HG03196 (cell line): ENCODE measurements around the gene CYTH4.
"Not testable (repeated sequence)": the region's sequence is repeated elsewhere in the genome, so short reads cannot be mapped to it uniquely, and the experiment has no call there.

ENCODE experiments used
- ATAC-seq: cut with Tn5 transposase; IDR thresholded peaks from one replicate; pipeline ENCODE4 v1.9.1; 2021; ENCODE audit not compliant: unreplicated experiment

Gene CYTH4

GRCh38 chr22:37326726-37327125 lies 44.4 kb downstream of the CYTH4 start:
- ATAC-seq, result no peak

GRCh38 chr22:37328017-37328416 lies 45.7 kb downstream of the CYTH4 start:
- ATAC-seq, result no peak

- ATAC-seq, result not testable (repeated sequence)
Measured at GRCh38 chr22:37328538-37329237, 46.4 kb downstream of the CYTH4 start.

GRCh38 chr22:37329238-37330140 lies 47.2 kb downstream of the CYTH4 start:
- ATAC-seq, result no peak

- no peak for ATAC-seq
Measured at GRCh38 chr22:37330200-37331033, 48.1 kb downstream of the CYTH4 start.

GRCh38 chr22:37331034-37331428 lies 48.7 kb downstream of the CYTH4 start:
- ATAC-seq, result no peak

- ATAC-seq, result no peak
Measured at GRCh38 chr22:37331856-37332536, 49.7 kb downstream of the CYTH4 start.

GRCh38 chr22:37333724-37334460 lies 51.6 kb downstream of the CYTH4 start:
- ATAC-seq, result no peak

- no peak for ATAC-seq
Measured at GRCh38 chr22:37334461-37334858, 52.2 kb downstream of the CYTH4 start.

- ATAC-seq, result no peak
Measured at GRCh38 chr22:37334859-37335805, 52.8 kb downstream of the CYTH4 start.

- ATAC-seq, result no peak
Measured at GRCh38 chr22:37335806-37336199, 53.5 kb downstream of the CYTH4 start.

GRCh38 chr22:37336579-37336978 lies 54.3 kb downstream of the CYTH4 start:
- ATAC-seq, result no peak

GRCh38 chr22:37337204-37337943 lies 55.1 kb downstream of the CYTH4 start:
- ATAC-seq, result no peak

- no peak for ATAC-seq
Measured at GRCh38 chr22:37338539-37339246, 56.4 kb downstream of the CYTH4 start.

GRCh38 chr22:37340331-37341262 lies 58.3 kb downstream of the CYTH4 start:
- ATAC-seq, result no peak

- ATAC-seq, result no peak
Measured at GRCh38 chr22:37342065-37342464, 59.8 kb downstream of the CYTH4 start.

GRCh38 chr22:37343348-37343747 lies 61.0 kb downstream of the CYTH4 start:
- no peak for ATAC-seq
